Central memory CD8-positive, alpha-beta T cell (primary cell): ENCODE measurements around the gene TNNT1.

Source experiments
- ATAC-seq: fragments of 150-1000 bp; cut with Tn5 transposase; replicated peaks from 2 replicates; pipeline ENCODE4 v1.10.0; 2022; ENCODE audit warnings: mild to moderate bottlenecking, moderate FRiP score, moderate number of reproducible peaks; ENCODE audit not compliant: poor library complexity, severe bottlenecking; ENCODE audit errors: extremely low read depth
- DNase-seq, 2 donors: peaks; one replicate each; pipeline ENCODE4 v3.0.0; 2021; ENCODE audit warnings: low spot score in 2 of 2
- H3K27ac Mint-ChIP-seq: one replicate; pipeline ENCODE4 v1.8.0; 2022; ENCODE audit warnings: low read depth, mild to moderate bottlenecking, moderate library complexity, mixed read lengths
- H3K27me3 Mint-ChIP-seq: one replicate; pipeline ENCODE4 v1.8.0; 2022; ENCODE audit warnings: mixed read lengths
- H3K36me3 Mint-ChIP-seq: one replicate; pipeline ENCODE4 v1.8.0; 2022; ENCODE audit warnings: mild to moderate bottlenecking, moderate library complexity, mixed read lengths; ENCODE audit not compliant: insufficient read depth
- H3K4me1 Mint-ChIP-seq: one replicate; pipeline ENCODE4 v1.8.0; 2022; ENCODE audit warnings: mixed read lengths
- H3K4me3 Mint-ChIP-seq: one replicate; pipeline ENCODE4 v1.8.0; 2022; ENCODE audit warnings: mild to moderate bottlenecking, moderate library complexity, mixed read lengths
- H3K9me3 Mint-ChIP-seq: one replicate; pipeline ENCODE4 v1.8.0; 2022; ENCODE audit warnings: mixed read lengths

Gene TNNT1

DNA sequence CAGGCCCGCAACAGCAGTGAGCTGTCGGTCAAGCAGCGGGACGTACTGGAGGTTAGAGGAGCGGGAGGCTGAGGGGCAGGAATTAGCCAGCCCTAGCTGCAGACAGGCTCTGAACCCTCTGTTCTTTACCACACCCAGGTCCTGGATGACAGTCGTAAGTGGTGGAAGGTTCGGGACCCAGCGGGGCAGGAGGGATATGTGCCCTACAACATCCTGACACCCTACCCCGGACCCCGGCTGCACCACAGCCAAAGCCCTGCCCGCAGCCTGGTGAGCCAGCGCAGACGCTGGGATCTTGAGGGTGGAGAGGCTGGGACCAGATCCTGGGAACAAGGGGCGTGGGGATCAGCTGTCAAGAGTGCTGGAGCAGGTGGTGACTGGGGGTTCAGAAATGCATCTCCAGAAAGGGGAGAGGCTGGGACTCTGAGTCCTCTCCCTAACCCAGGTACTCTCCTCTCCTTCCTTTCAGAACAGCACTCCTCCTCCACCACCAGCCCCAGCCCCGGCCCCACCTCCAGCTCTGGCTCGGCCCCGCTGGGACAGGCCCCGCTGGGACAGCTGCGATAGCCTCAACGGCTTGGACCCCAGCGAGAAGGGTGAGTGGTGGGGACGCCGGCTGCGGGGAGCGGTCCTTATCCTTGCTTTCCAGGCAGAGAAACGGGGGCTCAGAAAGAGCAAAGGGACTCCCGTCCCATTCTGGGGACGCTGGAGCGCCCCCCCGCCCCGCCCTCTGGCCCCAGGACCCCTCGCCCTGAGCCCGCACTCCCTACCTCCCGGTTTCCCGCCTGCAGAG, 62.9 kb downstream of the TNNT1 start:
- Mint-ChIP-seq H3K4me3 (no peak overlapping the region), H3K36me3 (peaks cover 13% of the 10 kb centered on the region), H3K9me3 (no peaks in the 10 kb centered on the region), H3K4me1 (peaks cover 37% of the 10 kb centered on the region), H3K27me3 (peaks cover 50% of the 10 kb centered on the region), H3K27ac (no peak overlapping the region)
- ATAC-seq (no peak), DNase-seq (no peak)

GRCh38 chr19:55084416-55084815, 64.6 kb downstream of the TNNT1 start:
- DNase-seq (no peak), ATAC-seq (no peak)
- peaks cover 65% of the 10 kb centered on the region for H3K27me3 Mint-ChIP-seq
- peaks cover 52% of the 10 kb centered on the region for H3K4me1 Mint-ChIP-seq
- peaks cover 15% of the 10 kb centered on the region for H3K36me3 Mint-ChIP-seq
- no peak overlapping the region for H3K27ac Mint-ChIP-seq
- H3K9me3 Mint-ChIP-seq, result peaks cover 5% of the 10 kb centered on the region
- no peak overlapping the region for H3K4me3 Mint-ChIP-seq

DNA sequence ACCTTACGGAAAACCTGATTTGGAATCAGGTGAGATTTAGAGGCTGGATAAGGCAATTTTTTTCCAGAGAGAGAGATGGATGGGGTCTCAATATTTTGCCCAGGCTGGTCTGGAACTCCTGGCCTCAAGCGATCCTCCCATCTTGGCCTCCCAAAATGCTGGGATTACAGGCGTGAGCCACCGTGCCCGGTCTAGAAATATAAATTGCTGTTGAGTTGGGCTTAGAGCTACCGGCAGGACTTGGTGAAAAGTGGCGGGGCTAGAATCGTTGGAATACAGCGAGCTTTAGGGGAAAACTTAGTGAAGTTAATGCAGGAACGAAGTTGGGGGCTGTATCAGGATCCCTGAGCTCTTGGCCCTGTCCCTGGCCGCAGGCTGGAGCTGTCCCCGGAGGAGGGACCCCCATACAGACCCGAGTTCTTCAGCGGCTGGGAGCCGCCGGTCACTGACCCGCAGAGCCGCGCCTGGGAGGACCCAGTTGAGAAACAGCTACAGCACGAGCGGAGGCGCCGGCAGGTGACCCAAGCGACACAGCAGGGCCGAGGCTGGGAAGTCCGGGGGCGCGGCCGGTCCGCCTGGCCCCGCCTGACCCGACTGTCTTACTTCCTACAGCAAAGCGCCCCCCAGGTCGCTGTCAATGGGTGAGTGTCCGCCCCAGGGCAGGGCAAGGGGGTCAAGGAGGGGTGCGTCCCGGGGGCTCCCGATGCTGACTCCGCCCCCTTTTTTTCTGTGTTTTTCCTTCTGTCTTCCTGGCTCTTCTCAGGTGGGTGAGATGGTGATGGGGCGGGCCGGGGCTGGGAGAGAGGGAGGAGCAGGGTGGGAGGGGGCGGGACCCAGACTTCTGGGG, 65.8 kb downstream of the TNNT1 start:
- Mint-ChIP-seq H3K27me3 (peaks cover 66% of the 10 kb centered on the region), H3K4me3 (peak overlapping the region; percentile 76), H3K36me3 (peaks cover 13% of the 10 kb centered on the region), H3K4me1 (peaks cover 45% of the 10 kb centered on the region), H3K9me3 (peaks cover 5% of the 10 kb centered on the region), H3K27ac (no peak overlapping the region)
- ATAC-seq (no peak), DNase-seq (no peak)
